Epithelial cell of esophagus (primary cell): Measurements from ENCODE around the gene ARRDC1.

Source experiments
- DNase-seq: peaks from one replicate; pipeline ENCODE4 v3.0.0; 2010; ENCODE audit warnings: low read depth
- H3K4me3 ChIP-seq: 2 replicates; pipeline ENCODE4 v1.5.1; 2011; ENCODE audit warnings: mild to moderate bottlenecking, low read length, control low read depth
- CTCF ChIP-seq: IDR thresholded peaks from 2 replicates; pipeline ENCODE4 v1.5.1; 2011; ENCODE audit warnings: low read depth, mild to moderate bottlenecking, low read length, control low read depth, inconsistent platforms; ENCODE audit not compliant: insufficient read depth; ENCODE audit errors: missing control alignments

ARRDC1 gene

GRCh38 chr9:137606005-137606621, 627 bp downstream of the ARRDC1 start:
- TF ChIP-seq CTCF: no peak
- DNase-seq: no peak
- peak overlapping the region; percentile 76 for H3K4me3 ChIP-seq

- TF ChIP-seq CTCF: no peak
- peak overlapping the region; percentile 76 for H3K4me3 ChIP-seq
- no peak for DNase-seq
Observed at GRCh38 chr9:137606734-137607138, 1.2 kb downstream of the ARRDC1 start.

GRCh38 chr9:137607141-137607857, 1.8 kb downstream of the ARRDC1 start:
- DNase-seq: peak; percentile 48
- H3K4me3 ChIP-seq: peak overlapping the region; percentile 76
- no peak for TF ChIP-seq CTCF

GRCh38 chr9:137610944-137611343, 5.5 kb downstream of the ARRDC1 start:
- TF ChIP-seq CTCF: no peak
- H3K4me3 ChIP-seq: no peak overlapping the region
- DNase-seq: peak; percentile 53

- peak; percentile 99 for DNase-seq
- peak overlapping the region; percentile 51 for H3K4me3 ChIP-seq
- TF ChIP-seq CTCF: no peak
Observed at GRCh38 chr9:137611623-137612609, 6.4 kb downstream of the ARRDC1 start.

GRCh38 chr9:137612741-137613142, 7.3 kb downstream of the ARRDC1 start:
- TF ChIP-seq CTCF: no peak
- DNase-seq: no peak
- peak overlapping the region; percentile 51 for H3K4me3 ChIP-seq
